GM18499 (cell line): ENCODE data around the gene COBL.

Experiments used
- ATAC-seq: cut with Tn5 transposase; IDR thresholded peaks from one replicate; pipeline ENCODE4 v1.9.1; 2021; ENCODE audit warnings: moderate number of reproducible peaks; ENCODE audit not compliant: insufficient read depth, unreplicated experiment

COBL gene

GRCh38 chr7:51085034-51085692 lies 231.4 kb downstream of the COBL start:
- no peak for ATAC-seq

- ATAC-seq = no peak
Measured at GRCh38 chr7:51084121-51084520, 232.5 kb downstream of the COBL start.

- ATAC-seq = no peak
Measured at GRCh38 chr7:51082940-51083533, 233.6 kb downstream of the COBL start.

- no peak for ATAC-seq
Measured at GRCh38 chr7:51082096-51082840, 234.3 kb downstream of the COBL start.

GRCh38 chr7:51081270-51081890 lies 235.2 kb downstream of the COBL start:
- no peak for ATAC-seq

GRCh38 chr7:51080622-51081269 lies 235.9 kb downstream of the COBL start:
- no peak for ATAC-seq

GRCh38 chr7:51080216-51080615 lies 236.4 kb downstream of the COBL start:
- no peak for ATAC-seq

- no peak for ATAC-seq
Measured at GRCh38 chr7:51079494-51079893, 237.1 kb downstream of the COBL start.

GRCh38 chr7:51078653-51079052 lies 238.0 kb downstream of the COBL start:
- no peak for ATAC-seq

- no peak for ATAC-seq
Measured at GRCh38 chr7:51077987-51078370, 238.6 kb downstream of the COBL start.

GRCh38 chr7:51077316-51077986 lies 239.2 kb downstream of the COBL start:
- no peak for ATAC-seq

- no peak for ATAC-seq
Measured at GRCh38 chr7:51075681-51076580, 240.7 kb downstream of the COBL start.

GRCh38 chr7:51073171-51073570 lies 243.4 kb downstream of the COBL start:
- ATAC-seq = no peak

GRCh38 chr7:51072281-51072680 lies 244.3 kb downstream of the COBL start:
- no peak for ATAC-seq

GRCh38 chr7:51071427-51071826 lies 245.2 kb downstream of the COBL start:
- no peak for ATAC-seq

GRCh38 chr7:51070151-51070550 lies 246.5 kb downstream of the COBL start:
- ATAC-seq = no peak

GRCh38 chr7:51069411-51070083 lies 247.1 kb downstream of the COBL start:
- no peak for ATAC-seq

- no peak for ATAC-seq
Measured at GRCh38 chr7:51068401-51068800, 248.2 kb downstream of the COBL start.

GRCh38 chr7:51067757-51068156 lies 248.9 kb downstream of the COBL start:
- ATAC-seq = no peak
